ENCODE results near the gene ANO2.

DNA sequence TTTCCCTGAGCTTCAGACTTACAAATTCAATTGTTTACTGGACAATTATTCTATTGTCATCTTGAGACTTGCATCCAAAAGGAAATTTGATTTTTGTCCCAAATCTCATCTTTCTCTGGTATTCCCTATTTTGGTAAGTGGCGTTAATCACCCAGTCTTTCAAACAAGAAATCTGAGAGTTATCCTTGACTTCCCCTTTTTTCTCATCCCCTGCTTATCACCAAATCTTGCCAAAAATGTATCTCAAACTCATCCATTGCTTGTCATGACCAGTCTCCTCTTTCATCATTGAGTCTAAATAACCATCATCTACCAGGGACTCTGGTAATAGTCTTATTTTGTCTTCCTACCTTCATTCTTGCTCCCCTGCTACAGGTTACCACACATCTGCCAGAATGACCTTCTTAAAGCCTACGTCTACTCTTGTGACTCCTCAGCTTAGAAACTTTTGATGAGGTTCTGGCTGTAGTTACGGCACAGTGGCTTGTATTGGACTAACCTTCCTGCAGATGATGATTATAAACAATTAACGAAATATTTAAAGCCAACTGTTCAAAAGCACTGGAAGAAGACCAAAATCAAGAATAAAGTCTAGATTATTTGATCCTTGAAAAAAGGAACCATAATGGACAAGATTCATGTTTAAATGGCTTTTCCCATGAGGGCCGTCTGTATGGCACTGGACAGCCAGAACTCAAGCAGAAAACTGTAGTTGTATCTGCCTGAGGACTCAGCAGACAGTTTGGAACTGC is 9.0 kb upstream of the ANO2 start:
- TF ChIP-seq, protein P1, sequence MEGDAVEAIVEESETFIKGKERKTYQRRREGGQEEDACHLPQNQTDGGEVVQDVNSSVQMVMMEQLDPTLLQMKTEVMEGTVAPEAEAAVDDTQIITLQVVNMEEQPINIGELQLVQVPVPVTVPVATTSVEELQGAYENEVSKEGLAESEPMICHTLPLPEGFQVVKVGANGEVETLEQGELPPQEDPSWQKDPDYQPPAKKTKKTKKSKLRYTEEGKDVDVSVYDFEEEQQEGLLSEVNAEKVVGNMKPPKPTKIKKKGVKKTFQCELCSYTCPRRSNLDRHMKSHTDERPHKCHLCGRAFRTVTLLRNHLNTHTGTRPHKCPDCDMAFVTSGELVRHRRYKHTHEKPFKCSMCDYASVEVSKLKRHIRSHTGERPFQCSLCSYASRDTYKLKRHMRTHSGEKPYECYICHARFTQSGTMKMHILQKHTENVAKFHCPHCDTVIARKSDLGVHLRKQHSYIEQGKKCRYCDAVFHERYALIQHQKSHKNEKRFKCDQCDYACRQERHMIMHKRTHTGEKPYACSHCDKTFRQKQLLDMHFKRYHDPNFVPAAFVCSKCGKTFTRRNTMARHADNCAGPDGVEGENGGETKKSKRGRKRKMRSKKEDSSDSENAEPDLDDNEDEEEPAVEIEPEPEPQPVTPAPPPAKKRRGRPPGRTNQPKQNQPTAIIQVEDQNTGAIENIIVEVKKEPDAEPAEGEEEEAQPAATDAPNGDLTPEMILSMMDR (IDR thresholded peaks at IDR 0.05): no peak
- no peak for TF ChIP-seq POLR2AphosphoS5 (IDR thresholded peaks at IDR 0.05)

Data from stomach (tissue), 4 donors.